Thyroid gland (tissue), 4 donors: ENCODE results near the gene ZNF580. TPM values are rescaled to one million over a fixed set of nuclear protein-coding genes. Genes with fewer than 3 reads are reported as not detected.
A peak's percentile ranks its signal among the peaks of the same experiment; 100 is the strongest.

Experiments
- DNase-seq, 2 donors: peaks; one replicate each; pipeline ENCODE4 v3.0.0-alpha.2; 2019
- H3K27ac ChIP-seq, 3 donors: fragments of 200-600 bp; sonication (generic); 1 replicate in 2 of 3; 2 replicates in 1 of 3; pipeline ENCODE4 v1.5.1; 2016 to 2019; ENCODE audit warnings: mild to moderate bottlenecking in 1 of 3, moderate library complexity in 1 of 3
- H3K27me3 ChIP-seq: fragments of 200-600 bp; sonication (generic); one replicate; pipeline ENCODE4 v1.5.1; 2019
- H3K36me3 ChIP-seq, 2 donors: fragments of 200-600 bp; sonication (generic); one replicate each; pipeline ENCODE4 v1.5.1; 2016 to 2019
- H3K4me1 ChIP-seq, 2 donors: fragments of 200-600 bp; sonication (generic); one replicate each; pipeline ENCODE4 v1.5.1; 2017 to 2019
- H3K4me3 ChIP-seq, 3 donors: fragments of 200-600 bp; sonication (generic); replicated peaks in 1 of 3; 1 replicate in 2 of 3; 2 replicates in 1 of 3; pipeline ENCODE4 v1.5.1; 2016; ENCODE audit warnings: mild to moderate bottlenecking in 1 of 3
- H3K9me3 ChIP-seq: fragments of 200-600 bp; sonication (generic); one replicate; pipeline ENCODE4 v1.5.1; 2017
- CTCF ChIP-seq, 6 experiments: fragments of 200-600 bp in 3 of 6; fragments of 450-650 bp in 3 of 6; sonication (generic) in 3 of 6; IDR thresholded peaks; one replicate each; pipeline ENCODE4 v1.5.1; 2016 to 2019; ENCODE audit warnings: antibody characterized with exemption in 6 of 6, mild to moderate bottlenecking in 2 of 6, inconsistent platforms in 1 of 6, moderate library complexity in 1 of 6
- POLR2A ChIP-seq, 2 donors: fragments of 450-650 bp; IDR thresholded peaks; one replicate each; pipeline ENCODE4 v1.6.1; 2017; ENCODE audit warnings: antibody characterized with exemption in 2 of 2, mild to moderate bottlenecking in 2 of 2, moderate library complexity in 1 of 2
- WGBS, 2 donors: methylation state at CpG; one replicate each; pipeline ENCODE4 v1.1.5; 2017; 5-methylcytosine and 5-hydroxymethylcytosine counted together
- intact Hi-C: fragments of 100-400 bp; cut with DNase I; formaldehyde crosslinking; loops from one replicate; pipeline ENCODE4 v1.15.1; 2023
- total RNA-seq, 4 donors: library from RNA; depleted of rRNA; stranded (reverse); fragments of >200 nt; gene quantifications; one replicate each; pipeline ENCODE4 v1.2.3, GENCODE V29; 2016

ZNF580 gene
- total RNA-seq, 4 donors from 2014 or later: 29.9 to 61.1 (median 44.8) TPM

GRCh38 chr19:55625004-55625326, 15.8 kb upstream of the ZNF580 start:
- Histone ChIP-seq H3K4me3 (peak overlapping the region in 1 of 3 donors; percentile 38), H3K27me3 (no peaks in the 10 kb centered on the region), H3K27ac (no peak overlapping the region), H3K36me3 (no peaks in the 10 kb centered on the region), H3K4me1 (peaks cover 0 to 5% of the 10 kb centered on the region in 2 donors), H3K9me3 (no peaks in the 10 kb centered on the region)
- TF ChIP-seq CTCF (IDR thresholded peaks at IDR 0.05): no peak
- TF ChIP-seq POLR2A (IDR thresholded peaks at IDR 0.05): no peak
- WGBS, 2 donors: 45 to 52% methylated on average over 11 of the region's 11 CpGs
- DNase-seq: no peak
- intact Hi-C loops: loop anchor here (10.0 kb wide), 1 partner anchor 480 kb away; the partner anchor contains the start of gene TNNT1

GRCh38 chr19:55626350-55626749, 14.5 kb upstream of the ZNF580 start:
- Histone ChIP-seq H3K4me1 (peaks cover 0 to 5% of the 10 kb centered on the region in 2 donors), H3K9me3 (no peaks in the 10 kb centered on the region), H3K4me3 (no peak overlapping the region), H3K27ac (no peak overlapping the region), H3K27me3 (no peaks in the 10 kb centered on the region), H3K36me3 (no peaks in the 10 kb centered on the region)
- WGBS, 2 donors: 87 to 91% methylated on average over 11 of the region's 11 CpGs
- intact Hi-C loops: loop anchor here (10.0 kb wide), 1 partner anchor 482 kb away; the partner anchor contains the start of gene TNNT1
- no peak for TF ChIP-seq POLR2A (IDR thresholded peaks at IDR 0.05)
- TF ChIP-seq CTCF (IDR thresholded peaks at IDR 0.05): no peak
- DNase-seq: no peak

GRCh38 chr19:55632463-55632834, 8.4 kb upstream of the ZNF580 start:
- peak; percentile 89 to 91 for DNase-seq
- intact Hi-C loops: loop anchor here (5.0 kb wide), 2 partner anchors 115 to 160 kb away; no protein-coding TSS in a partner anchor
- no peaks in the 10 kb centered on the region for H3K27me3 ChIP-seq
- H3K36me3 ChIP-seq: no peaks in the 10 kb centered on the region
- peaks cover 15 to 19% of the 10 kb centered on the region in 2 donors for H3K4me1 ChIP-seq
- no peak overlapping the region for H3K4me3 ChIP-seq
- 22 to 27% methylated on average over 3 of the region's 3 CpGs for WGBS, 2 donors
- no peaks in the 10 kb centered on the region for H3K9me3 ChIP-seq
- no peak overlapping the region for H3K27ac ChIP-seq
- TF ChIP-seq POLR2A (IDR thresholded peaks at IDR 0.05) (no peak), CTCF (IDR thresholded peaks at IDR 0.05) (peak; percentile 43 to 92 (median 85))

GRCh38 chr19:55633861-55634260, 6.9 kb upstream of the ZNF580 start:
- Histone ChIP-seq H3K36me3 (no peaks in the 10 kb centered on the region), H3K9me3 (no peaks in the 10 kb centered on the region), H3K4me3 (no peak overlapping the region), H3K27ac (no peak overlapping the region), H3K27me3 (no peaks in the 10 kb centered on the region), H3K4me1 (peaks cover 17 to 19% of the 10 kb centered on the region in 2 donors)
- intact Hi-C loops: loop anchor here (5.0 kb wide), 2 partner anchors 117 to 162 kb away; no protein-coding TSS in a partner anchor
- 82 to 87% methylated on average over 8 of the region's 8 CpGs for WGBS, 2 donors
- TF ChIP-seq POLR2A (IDR thresholded peaks at IDR 0.05) (no peak), CTCF (IDR thresholded peaks at IDR 0.05) (no peak)
- no peak for DNase-seq

- no peaks in the 10 kb centered on the region for H3K27me3 ChIP-seq
- DNase-seq: no peak
- no peaks in the 10 kb centered on the region for H3K36me3 ChIP-seq
- peaks cover 22 to 32% of the 10 kb centered on the region in 2 donors for H3K4me1 ChIP-seq
- peak overlapping the region; percentile 95 to 98 (median 96) for H3K27ac ChIP-seq
- H3K4me3 ChIP-seq: peak overlapping the region; percentile 96 to 98 (median 98)
- intact Hi-C loops: no loop called here
- H3K9me3 ChIP-seq: no peaks in the 10 kb centered on the region
- TF ChIP-seq POLR2A (IDR thresholded peaks at IDR 0.05): no peak
- TF ChIP-seq CTCF (IDR thresholded peaks at IDR 0.05): no peak
- WGBS, 2 donors: 3 to 4% methylated on average over 9 of the region's 9 CpGs
Measured at GRCh38 chr19:55635334-55635717, 5.5 kb upstream of the ZNF580 start.
